ENCODE data around the gene MACROD2. TPM values are rescaled to one million over a fixed set of nuclear protein-coding genes. Genes with fewer than 3 reads are reported as not detected.
A peak's percentile ranks its signal among the peaks of the same experiment; 100 is the strongest.

MACROD2 gene
- total RNA-seq, 1 experiment from 2014 or later = 1.6 TPM

- no peaks in the 10 kb centered on the region for H3K27me3 ChIP-seq (ENCODE audit: insufficient read depth, low read length)
- H4K91ac ChIP-seq (ENCODE audit: insufficient read length, low read depth, low read length) = no peak overlapping the region
- H3K4ac ChIP-seq (ENCODE audit: low read depth, low read length) = no peak overlapping the region
- no peak overlapping the region for H4K5ac ChIP-seq (ENCODE audit: insufficient read length, low read depth, low read length)
- no peaks in the 10 kb centered on the region for H4K20me1 ChIP-seq (ENCODE audit: control insufficient read depth, insufficient read depth, insufficient read length)
- H3T11ph ChIP-seq (ENCODE audit: low read length) = no peak overlapping the region
- no peak overlapping the region for H2BK120ac ChIP-seq (ENCODE audit: low read depth, low read length, poor library complexity, severe bottlenecking)
- no peak overlapping the region for H2BK5ac ChIP-seq (ENCODE audit: insufficient read length, low read length)
- no peak overlapping the region for H3K18ac ChIP-seq (ENCODE audit: insufficient read length, low read depth, low read length)
- H3K36me3 Mint-ChIP-seq (ENCODE audit: insufficient read depth in 1 of 3, low read depth in 3 of 3) = peaks cover 0 to 4% (median 0%) of the 10 kb centered on the region in 3 experiments; a peak in 2 of 7 replicates
- no peak overlapping the region for H3K56ac ChIP-seq (ENCODE audit: insufficient read length, low read depth, low read length)
- no peaks in the 10 kb centered on the region for H3K23me2 ChIP-seq (ENCODE audit: insufficient read length, low read depth, low read length, poor library complexity, severe bottlenecking)
- H3K79me2 ChIP-seq (ENCODE audit: insufficient read depth, low read length) = no peaks in the 10 kb centered on the region
- no peak overlapping the region for H2BK20ac ChIP-seq (ENCODE audit: low read depth, low read length, poor library complexity, severe bottlenecking)
- no peak overlapping the region for H4K8ac ChIP-seq (replicated peaks; ENCODE audit: insufficient read length, low read depth, low read length)
- DNase-seq = no peak
- H3K4me2 ChIP-seq (ENCODE audit: insufficient read depth, insufficient read length, low read length) = peak overlapping the region; percentile 52
- H3K9me3 Mint-ChIP-seq = peaks cover 2 to 16% of the 10 kb centered on the region in 2 experiments; a peak in 4 of 5 replicates
- peaks cover 19 to 23% of the 10 kb centered on the region in 2 experiments for H3K4me1 Mint-ChIP-seq
- no peak overlapping the region for H3K4me3 Mint-ChIP-seq
- H3K27me3 Mint-ChIP-seq (ENCODE audit: low read depth) = no peaks in the 10 kb centered on the region
- no peak overlapping the region for H2BK12ac ChIP-seq (ENCODE audit: insufficient read length, low read depth, low read length)
- no peak overlapping the region for H3K14ac ChIP-seq (ENCODE audit: insufficient read depth, low read length)
- H3K27ac Mint-ChIP-seq = no peak overlapping the region; a peak in 1 of 7 replicates
- whole genome bisulfite sequencing (ENCODE audit: extremely low coverage, insufficient read length, low lambda C conversion rate) = no CpG with 5 or more reads among the region's 7 CpGs
- no peak overlapping the region for H3K23ac ChIP-seq (ENCODE audit: insufficient read length, low read depth, low read length)
- TF ChIP-seq CTCF (conservative IDR thresholded peaks at IDR 0.05) = no peak
- no peak overlapping the region for H3K27ac ChIP-seq (ENCODE audit: insufficient read length, low read depth, low read length)
- no peak overlapping the region for H2AFZ ChIP-seq (ENCODE audit: low read length)
- no peak overlapping the region for H3K9ac ChIP-seq (ENCODE audit: extremely low read depth, insufficient read length, low read length)
- no peaks in the 10 kb centered on the region for H3K79me1 ChIP-seq (ENCODE audit: insufficient read depth, low read depth, low read length, poor library complexity, severe bottlenecking)
- H2BK15ac ChIP-seq (ENCODE audit: low read depth, low read length) = no peak overlapping the region
- H3K9me3 ChIP-seq (ENCODE audit: control insufficient read depth, low read depth, low read length) = no peaks in the 10 kb centered on the region
- peaks cover 5% of the 10 kb centered on the region; the same call in 1 of the 2 replicates for H3K4me1 ChIP-seq (ENCODE audit: insufficient read depth, low read length)
- H2AK5ac ChIP-seq (ENCODE audit: insufficient read length, low read length) = no peak overlapping the region
Observed at GRCh38 chr20:15440049-15440820, 1444.9 kb downstream of the MACROD2 start.

All from H9 (cell line).